GM23338 (cell line): ENCODE measurements around the gene MAP2K7. TPM values are rescaled to one million over a fixed set of nuclear protein-coding genes. Genes with fewer than 3 reads are reported as not detected.

Experiments
- ATAC-seq: fragments of 200-7000 bp; cut with Tn5 transposase; 3 replicates; pipeline ENCODE4 v1.9.1; 2020
- DNase-seq: peaks from one replicate; pipeline ENCODE4 v3.0.0-alpha.2; 2015; ENCODE audit warnings: low spot score
- H2AFZ ChIP-seq: fragments of 200-600 bp; sonication (generic); 2 replicates; pipeline ENCODE4 v1.8.0; 2016; ENCODE audit warnings: antibody characterized with exemption, mild to moderate bottlenecking, moderate library complexity
- H3F3A ChIP-seq: fragments of 200-600 bp; sonication (generic); replicated peaks from 2 replicates; pipeline ENCODE4 v1.8.0; 2017; ENCODE audit warnings: antibody characterized with exemption, mixed run types, low read depth
- H3K27ac ChIP-seq: fragments of 200-600 bp; sonication (generic); 2 replicates; pipeline ENCODE4 v1.6.1; 2016; ENCODE audit warnings: low read depth
- H3K27me3 ChIP-seq: fragments of 200-600 bp; sonication (generic); 2 replicates; pipeline ENCODE4 v1.8.0; 2016; ENCODE audit warnings: mild to moderate bottlenecking, mixed run types, moderate library complexity; ENCODE audit not compliant: insufficient read depth
- H3K36me3 ChIP-seq: fragments of 200-600 bp; sonication (generic); 2 replicates; pipeline ENCODE4 v1.8.0; 2016; ENCODE audit warnings: mild to moderate bottlenecking; ENCODE audit not compliant: insufficient read depth
- H3K4me1 ChIP-seq: fragments of 200-600 bp; sonication (generic); 2 replicates; pipeline ENCODE4 v1.8.0; 2016; ENCODE audit warnings: mild to moderate bottlenecking, moderate library complexity; ENCODE audit not compliant: insufficient read depth
- H3K4me2 ChIP-seq: fragments of 200-600 bp; sonication (generic); 2 replicates; pipeline ENCODE4 v1.7.1; 2017; ENCODE audit warnings: mixed run types
- H3K4me3 ChIP-seq: fragments of 200-600 bp; sonication (generic); 2 replicates; pipeline ENCODE4 v1.6.1; 2016; ENCODE audit warnings: mixed run types
- H3K79me2 ChIP-seq: fragments of 200-600 bp; sonication (generic); replicated peaks from 2 replicates; pipeline ENCODE4 v1.8.0; 2017; ENCODE audit warnings: mild to moderate bottlenecking; ENCODE audit not compliant: insufficient read depth
- H3K9me2 ChIP-seq: fragments of 200-600 bp; sonication (generic); 2 replicates; pipeline ENCODE4 v1.8.0; 2017; ENCODE audit not compliant: insufficient read depth
- H4K20me1 ChIP-seq: fragments of 200-600 bp; sonication (generic); replicated peaks from 2 replicates; pipeline ENCODE4 v1.8.0; 2017; ENCODE audit warnings: mild to moderate bottlenecking; ENCODE audit not compliant: insufficient read depth
- H3K27ac Mint-ChIP-seq: 2 replicates; pipeline ENCODE4 v1.8.0; 2020; ENCODE audit warnings: inconsistent platforms, mild to moderate bottlenecking, moderate library complexity, mixed read lengths
- H3K27me3 Mint-ChIP-seq: 3 replicates; pipeline ENCODE4 v1.8.0; 2022; ENCODE audit warnings: low read depth, mild to moderate bottlenecking, moderate library complexity, mixed read lengths, inconsistent platforms; ENCODE audit not compliant: insufficient read depth, poor library complexity
- H3K36me3 Mint-ChIP-seq: 3 replicates; pipeline ENCODE4 v1.8.0; 2021; ENCODE audit warnings: low read depth, mild to moderate bottlenecking, inconsistent platforms, moderate library complexity, mixed read lengths
- H3K4me1 Mint-ChIP-seq: 3 replicates; pipeline ENCODE4 v1.8.0; 2020; ENCODE audit warnings: mild to moderate bottlenecking, inconsistent platforms, mixed read lengths
- H3K4me3 Mint-ChIP-seq: 3 replicates; pipeline ENCODE4 v1.8.0; 2021; ENCODE audit warnings: moderate library complexity, mild to moderate bottlenecking, inconsistent platforms, mixed read lengths
- H3K9me3 Mint-ChIP-seq: 3 replicates; pipeline ENCODE4 v1.8.0; 2020; ENCODE audit warnings: moderate library complexity, mild to moderate bottlenecking, inconsistent platforms, mixed read lengths
- CREB1 ChIP-seq: fragments of 250-450 bp; sonication (Bioruptor Pico); IDR thresholded peaks from 2 replicates; pipeline ENCODE4 v1.5.0; 2020; ENCODE audit warnings: low read depth, mild to moderate bottlenecking, moderate library complexity
- ETS1 ChIP-seq: IDR thresholded peaks from 2 replicates; pipeline ENCODE4 v1.6.1; 2016; ENCODE audit warnings: antibody characterized with exemption
- EZH2 ChIP-seq: fragments of 200-600 bp; sonication (generic); IDR thresholded peaks from one replicate; pipeline ENCODE4 v1.8.0; 2017; ENCODE audit warnings: antibody characterized with exemption, mild to moderate bottlenecking, low read depth; ENCODE audit not compliant: unreplicated experiment
- EZH2phosphoT487 ChIP-seq: fragments of 200-600 bp; sonication (generic); IDR thresholded peaks from one replicate; pipeline ENCODE4 v1.8.1; 2018; ENCODE audit warnings: antibody characterized with exemption; ENCODE audit not compliant: unreplicated experiment
- JUNB ChIP-seq: IDR thresholded peaks from one replicate; pipeline ENCODE4 v1.6.1; 2016; ENCODE audit warnings: antibody characterized with exemption; ENCODE audit not compliant: unreplicated experiment
- NANOG ChIP-seq: IDR thresholded peaks from 2 replicates; pipeline ENCODE4 v1.6.1; 2016; ENCODE audit warnings: antibody characterized with exemption, borderline replicate concordance
- POLR2AphosphoS5 ChIP-seq: IDR thresholded peaks from 2 replicates; pipeline ENCODE4 v1.6.1; 2016; ENCODE audit warnings: antibody characterized with exemption, low read depth
- STAT1 ChIP-seq: IDR thresholded peaks from one replicate; pipeline ENCODE4 v1.6.1; 2016; ENCODE audit warnings: antibody characterized with exemption; ENCODE audit not compliant: unreplicated experiment
- ZNF114 ChIP-seq: fragments of 250-450 bp; sonication (Bioruptor Pico); IDR thresholded peaks from 2 replicates; pipeline ENCODE4 v1.5.0; 2020; ENCODE audit warnings: mild to moderate bottlenecking, moderate library complexity
- ZNF331 ChIP-seq: fragments of 250-450 bp; sonication (Bioruptor Pico); IDR thresholded peaks from 2 replicates; pipeline ENCODE4 v1.5.0; 2020; ENCODE audit warnings: low read depth, mild to moderate bottlenecking, moderate library complexity
- polyA plus RNA-seq: library from polyadenylated mRNA; unstranded; fragments of >200 nt; fragmentation: Nextera tagmentation; extraction: Ambion mirVana; gene quantifications from 2 replicates; pipeline ENCODE4 v1.2.1, GENCODE V29; 2016
- total RNA-seq: library from RNA; depleted of rRNA; stranded (reverse); fragments of >200 nt; shearing (Covaris generic); gene quantifications from 2 replicates; pipeline ENCODE4 v1.2.3, GENCODE V29; 2014
- TF ChIP-seq, protein P1 (sequence below): IDR thresholded peaks from one replicate; pipeline ENCODE4 v1.6.1; 2018; ENCODE audit warnings: antibody characterized with exemption; ENCODE audit not compliant: unreplicated experiment
- TF ChIP-seq, protein P2 (sequence below), 2 experiments: fragments of 200-600 bp in 1 of 2; sonication (generic) in 1 of 2; conservative IDR thresholded peaks; 2 replicates each; pipeline versions ENCODE4 v1.5.1 to v1.6.1; 2016 to 2017; ENCODE audit warnings: antibody characterized with exemption in 2 of 2, low read depth in 2 of 2, mild to moderate bottlenecking in 2 of 2, moderate library complexity in 1 of 2

The MAP2K7 gene
- total and polyA plus RNA-seq, 2 experiments from 2014 or later, result 11.3 to 22.6 TPM

- Histone ChIP-seq H3K4me3 (peak overlapping the region; percentile 64), H3K9me2 (no peaks in the 10 kb centered on the region), H3K27me3 (peaks cover 57% of the 10 kb centered on the region), H3K36me3 (no peaks in the 10 kb centered on the region), H3K27ac (no peak overlapping the region), H3F3A (peaks cover 21% of the 10 kb centered on the region), H3K4me1 (no peaks in the 10 kb centered on the region; the same call in 1 of the 2 replicates), H3K4me2 (peak overlapping the region; percentile 91), H3K79me2 (no peaks in the 10 kb centered on the region), H4K20me1 (peaks cover 8% of the 10 kb centered on the region; the same call in 1 of the 2 replicates), H2AFZ (peak overlapping the region; percentile 88)
- peak overlapping the region; percentile 85 for H3K4me3 Mint-ChIP-seq
- no peak overlapping the region for H3K27ac Mint-ChIP-seq
- peaks cover 10% of the 10 kb centered on the region for H3K36me3 Mint-ChIP-seq
- DNase-seq (peak; percentile 71), ATAC-seq (peak; percentile 13)
- no peak for TF ChIP-seq CREB1
- no peak for TF ChIP-seq STAT1
- TF ChIP-seq, protein P1, sequence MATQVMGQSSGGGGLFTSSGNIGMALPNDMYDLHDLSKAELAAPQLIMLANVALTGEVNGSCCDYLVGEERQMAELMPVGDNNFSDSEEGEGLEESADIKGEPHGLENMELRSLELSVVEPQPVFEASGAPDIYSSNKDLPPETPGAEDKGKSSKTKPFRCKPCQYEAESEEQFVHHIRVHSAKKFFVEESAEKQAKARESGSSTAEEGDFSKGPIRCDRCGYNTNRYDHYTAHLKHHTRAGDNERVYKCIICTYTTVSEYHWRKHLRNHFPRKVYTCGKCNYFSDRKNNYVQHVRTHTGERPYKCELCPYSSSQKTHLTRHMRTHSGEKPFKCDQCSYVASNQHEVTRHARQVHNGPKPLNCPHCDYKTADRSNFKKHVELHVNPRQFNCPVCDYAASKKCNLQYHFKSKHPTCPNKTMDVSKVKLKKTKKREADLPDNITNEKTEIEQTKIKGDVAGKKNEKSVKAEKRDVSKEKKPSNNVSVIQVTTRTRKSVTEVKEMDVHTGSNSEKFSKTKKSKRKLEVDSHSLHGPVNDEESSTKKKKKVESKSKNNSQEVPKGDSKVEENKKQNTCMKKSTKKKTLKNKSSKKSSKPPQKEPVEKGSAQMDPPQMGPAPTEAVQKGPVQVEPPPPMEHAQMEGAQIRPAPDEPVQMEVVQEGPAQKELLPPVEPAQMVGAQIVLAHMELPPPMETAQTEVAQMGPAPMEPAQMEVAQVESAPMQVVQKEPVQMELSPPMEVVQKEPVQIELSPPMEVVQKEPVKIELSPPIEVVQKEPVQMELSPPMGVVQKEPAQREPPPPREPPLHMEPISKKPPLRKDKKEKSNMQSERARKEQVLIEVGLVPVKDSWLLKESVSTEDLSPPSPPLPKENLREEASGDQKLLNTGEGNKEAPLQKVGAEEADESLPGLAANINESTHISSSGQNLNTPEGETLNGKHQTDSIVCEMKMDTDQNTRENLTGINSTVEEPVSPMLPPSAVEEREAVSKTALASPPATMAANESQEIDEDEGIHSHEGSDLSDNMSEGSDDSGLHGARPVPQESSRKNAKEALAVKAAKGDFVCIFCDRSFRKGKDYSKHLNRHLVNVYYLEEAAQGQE, result no peak
- TF ChIP-seq EZH2phosphoT487, result no peak
- TF ChIP-seq ETS1, result no peak
- no peak for TF ChIP-seq NANOG
- no peak for TF ChIP-seq JUNB
- TF ChIP-seq, protein P2, sequence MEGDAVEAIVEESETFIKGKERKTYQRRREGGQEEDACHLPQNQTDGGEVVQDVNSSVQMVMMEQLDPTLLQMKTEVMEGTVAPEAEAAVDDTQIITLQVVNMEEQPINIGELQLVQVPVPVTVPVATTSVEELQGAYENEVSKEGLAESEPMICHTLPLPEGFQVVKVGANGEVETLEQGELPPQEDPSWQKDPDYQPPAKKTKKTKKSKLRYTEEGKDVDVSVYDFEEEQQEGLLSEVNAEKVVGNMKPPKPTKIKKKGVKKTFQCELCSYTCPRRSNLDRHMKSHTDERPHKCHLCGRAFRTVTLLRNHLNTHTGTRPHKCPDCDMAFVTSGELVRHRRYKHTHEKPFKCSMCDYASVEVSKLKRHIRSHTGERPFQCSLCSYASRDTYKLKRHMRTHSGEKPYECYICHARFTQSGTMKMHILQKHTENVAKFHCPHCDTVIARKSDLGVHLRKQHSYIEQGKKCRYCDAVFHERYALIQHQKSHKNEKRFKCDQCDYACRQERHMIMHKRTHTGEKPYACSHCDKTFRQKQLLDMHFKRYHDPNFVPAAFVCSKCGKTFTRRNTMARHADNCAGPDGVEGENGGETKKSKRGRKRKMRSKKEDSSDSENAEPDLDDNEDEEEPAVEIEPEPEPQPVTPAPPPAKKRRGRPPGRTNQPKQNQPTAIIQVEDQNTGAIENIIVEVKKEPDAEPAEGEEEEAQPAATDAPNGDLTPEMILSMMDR (conservative IDR thresholded peaks at IDR 0.05; ENCODE audit: low read depth in 2 of 2), result peak; percentile 23 to 31; a peak in 3 of 4 replicates
- peak; percentile 17 for TF ChIP-seq EZH2
- TF ChIP-seq ZNF331 (CRISPR knock-in tag), result no peak
- TF ChIP-seq ZNF114 (CRISPR knock-in tag), result no peak
- TF ChIP-seq POLR2AphosphoS5, result 0 out of 2 replicates have a peak, but pooled peaks have one; percentile 11
- peaks cover 2% of the 10 kb centered on the region; the same call in 1 of the 3 replicates for H3K9me3 Mint-ChIP-seq
- H3K27me3 Mint-ChIP-seq, result peaks cover 52% of the 10 kb centered on the region
- peaks cover 15% of the 10 kb centered on the region for H3K4me1 Mint-ChIP-seq
Observed at GRCh38 chr19:7916103-7916954, 12.7 kb downstream of the MAP2K7 start.
